Hematopoietic multipotent progenitor cell (in vitro differentiated cells): Measurements from ENCODE around the gene A2ML1. TPM values are rescaled to one million over a fixed set of nuclear protein-coding genes. Genes with fewer than 3 reads are reported as not detected.

Source experiments
- total RNA-seq: library from RNA; depleted of rRNA; stranded (reverse); fragments of >200 nt; gene quantifications from one replicate; pipeline ENCODE4 v1.2.3, GENCODE V29; 2012

The A2ML1 gene
- total RNA-seq, 1 donor: under 0.01 TPM

Other genes with a start within 250 kb of the A2ML1 start
- not detected for gene AICDA, start 209.8 kb upstream of the A2ML1 start, total RNA-seq
- not detected for gene MFAP5, start 159.8 kb upstream of the A2ML1 start, total RNA-seq
- 48.2 TPM for gene RIMKLB, start 124.6 kb upstream of the A2ML1 start, total RNA-seq
- gene PHC1, start 91.9 kb downstream of the A2ML1 start, total RNA-seq: 71.4 TPM
- gene M6PR, start 127.0 kb downstream of the A2ML1 start, total RNA-seq: 195 TPM
- 27.7 TPM for gene KLRG1, start 166.9 kb downstream of the A2ML1 start, total RNA-seq